ENCODE measurements around the gene CAMP. TPM values are rescaled to one million over a fixed set of nuclear protein-coding genes. Genes with fewer than 3 reads are reported as not detected.
"Not testable (repeated sequence)": the region's sequence is repeated elsewhere in the genome, so short reads cannot be mapped to it uniquely, and the experiment has no call there.

CAMP gene
- total RNA-seq, 1 donor from 2014 or later, result not detected

DNA sequence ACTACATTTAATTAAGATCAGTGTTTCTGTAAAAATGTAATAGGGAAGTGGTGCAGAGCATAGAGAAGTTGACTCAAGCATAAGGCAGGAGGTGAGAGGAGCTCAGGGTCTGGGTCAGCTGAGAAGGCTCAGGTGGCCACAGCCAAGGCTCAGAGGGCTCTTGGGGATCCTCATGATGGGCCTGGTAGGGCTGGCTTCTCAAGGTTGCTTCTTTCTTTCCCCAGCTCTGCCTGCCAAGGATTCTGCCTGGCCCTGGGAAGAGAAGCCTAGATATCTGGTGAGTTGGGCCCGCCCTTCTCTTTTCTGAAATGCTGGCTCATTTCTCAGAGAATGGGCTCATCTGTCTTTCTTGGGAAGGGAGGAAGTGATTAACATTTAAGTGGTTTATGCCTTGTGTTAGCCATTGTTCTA, 24.1 kb downstream of the CAMP start:
- no peak for DNase-seq (ENCODE audit: low spot score in 2 of 2)
- no peak for FAIRE-seq

DNA sequence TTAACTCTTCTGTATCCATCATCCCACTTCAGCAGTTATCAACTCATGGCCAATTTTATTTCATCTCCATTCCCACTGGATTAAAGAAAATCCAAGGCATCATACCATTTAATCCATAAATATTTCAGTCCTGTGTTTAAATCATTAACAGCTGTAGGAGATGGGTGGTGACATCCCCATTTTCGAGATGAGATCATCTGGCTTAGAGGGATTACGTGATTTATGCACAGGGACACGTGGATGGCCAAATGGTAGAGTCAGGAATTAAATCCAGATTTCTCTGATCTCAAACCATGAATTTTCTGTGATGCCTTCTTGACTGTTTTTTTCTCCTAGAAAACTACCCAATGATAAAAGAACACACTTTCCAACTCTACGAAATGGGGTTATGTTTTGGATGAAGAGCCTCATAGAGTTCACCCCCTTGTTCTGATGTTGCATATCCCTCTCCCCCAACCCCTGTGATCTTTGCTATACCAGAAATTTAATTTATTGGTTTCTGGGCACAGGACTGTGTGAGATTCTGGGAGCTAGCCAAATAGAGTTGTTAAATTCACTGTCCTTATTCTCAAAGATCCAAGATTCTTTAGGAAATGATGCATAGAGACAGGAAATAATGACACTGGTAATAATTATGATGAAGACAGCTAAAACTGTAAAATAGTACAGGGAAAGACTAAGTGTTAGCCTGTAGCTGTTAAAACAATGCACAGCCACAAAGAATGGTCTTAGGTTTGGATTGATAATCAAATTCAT, 25.0 kb downstream of the CAMP start:
- DNase-seq (ENCODE audit: low spot score in 2 of 2) (no peak), FAIRE-seq (no peak)

GRCh38 chr3:48256557-48256956, 33.3 kb downstream of the CAMP start:
- FAIRE-seq, result no peak
- no peak for DNase-seq (ENCODE audit: low spot score in 2 of 2)

DNA sequence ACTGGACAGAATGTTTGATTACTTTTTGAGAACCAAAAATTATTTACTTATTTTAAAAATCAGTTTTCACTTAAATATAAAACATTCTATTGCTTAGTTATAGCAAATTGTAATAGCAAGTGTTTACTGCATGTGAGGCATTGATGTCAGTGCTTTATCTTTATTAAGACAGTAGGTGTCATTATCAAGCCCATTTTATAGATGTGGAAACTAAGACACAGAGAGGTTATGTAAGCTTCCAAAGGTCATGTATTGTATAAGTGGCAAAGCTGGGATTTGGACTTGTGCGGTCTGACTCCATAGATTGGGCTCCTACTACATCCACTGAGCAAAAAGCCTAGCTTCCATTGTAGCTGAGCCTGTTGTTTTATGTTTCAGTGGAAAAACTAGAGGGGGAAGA, 35.2 kb downstream of the CAMP start:
- no peak for FAIRE-seq
- DNase-seq (ENCODE audit: low spot score in 2 of 2), result no peak

DNA sequence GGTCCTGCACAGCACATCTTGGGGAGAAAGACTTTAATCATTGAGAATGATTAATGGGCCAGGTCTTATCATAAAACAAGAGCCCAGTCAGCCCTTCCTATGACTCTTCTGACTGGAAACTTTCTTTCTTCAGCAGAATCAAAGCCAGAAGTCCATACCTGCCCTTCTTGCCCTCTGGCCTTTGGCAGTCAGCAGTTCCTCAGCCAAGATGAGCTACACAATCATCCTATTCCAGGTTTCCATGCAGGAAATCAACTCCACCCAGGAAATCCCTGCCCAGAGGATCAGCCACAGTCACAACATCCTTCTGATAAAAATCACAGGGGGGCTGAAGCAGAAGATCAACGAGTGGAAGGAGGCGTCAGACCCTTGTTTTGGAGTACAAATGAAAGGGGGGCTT, 44.5 kb downstream of the CAMP start:
- FAIRE-seq (no peak), DNase-seq (ENCODE audit: low spot score in 2 of 2) (no peak)

- no peak for DNase-seq (ENCODE audit: low spot score in 2 of 2)
- no peak for FAIRE-seq
These were observed 45.2 kb downstream of the CAMP start for GRCh38 chr3:48268381-48268935.

- FAIRE-seq (no peak), DNase-seq (ENCODE audit: low spot score in 2 of 2) (no peak)
These were observed 45.8 kb downstream of the CAMP start for GRCh38 chr3:48268936-48269561.

GRCh38 chr3:48269592-48269991, 46.3 kb downstream of the CAMP start:
- FAIRE-seq (no peak), DNase-seq (ENCODE audit: low spot score in 2 of 2) (no peak)

DNA sequence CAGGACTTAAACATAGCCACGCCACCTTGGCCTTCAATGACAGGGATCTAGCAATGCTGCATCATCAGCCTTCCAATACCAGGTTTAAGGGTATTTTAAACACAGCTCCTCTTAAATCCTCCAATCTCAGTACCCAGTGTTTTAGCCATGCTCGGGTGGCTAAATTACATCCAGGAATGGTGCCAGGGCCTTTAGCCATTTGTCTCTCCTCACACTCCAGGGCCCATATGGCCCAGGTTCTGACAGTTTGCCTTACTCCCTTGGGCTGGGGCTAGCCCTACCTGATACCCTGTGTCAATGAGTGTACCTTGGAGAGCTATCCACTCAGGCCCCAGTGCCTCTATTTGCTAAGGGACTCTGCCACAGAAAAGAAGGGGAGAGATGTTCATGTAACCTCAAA, 47.0 kb downstream of the CAMP start:
- FAIRE-seq (no peak), DNase-seq (ENCODE audit: low spot score in 2 of 2) (no peak)

DNA sequence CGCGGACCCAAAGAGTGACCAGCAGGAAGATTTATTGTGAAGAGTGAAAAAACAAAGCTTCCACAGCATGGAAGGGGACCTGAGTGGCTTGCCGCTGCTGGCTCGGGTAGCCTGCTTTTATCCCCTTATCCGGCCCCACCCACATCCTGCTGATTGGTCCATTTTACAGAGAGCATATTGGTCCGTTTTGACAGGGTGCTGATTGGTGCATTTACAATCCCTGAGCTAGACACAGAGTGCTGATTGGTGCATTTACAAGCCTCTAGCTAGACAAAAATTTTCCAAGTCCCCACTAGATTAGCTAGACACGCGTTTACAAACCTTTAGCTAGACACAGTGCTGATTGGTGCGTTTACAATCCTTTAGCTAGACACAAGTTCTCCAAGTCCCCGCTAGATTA, 47.9 kb downstream of the CAMP start:
- FAIRE-seq; DNase-seq (ENCODE audit: low spot score in 2 of 2): not testable (repeated sequence)

- DNase-seq (ENCODE audit: low spot score in 2 of 2) (no peak), FAIRE-seq (no peak)
These were observed 48.6 kb downstream of the CAMP start for GRCh38 chr3:48271763-48272498.

- no peak for FAIRE-seq
- peak; percentile 69 to 77 for DNase-seq (ENCODE audit: low spot score in 2 of 2)
These were observed 50.4 kb downstream of the CAMP start for GRCh38 chr3:48273594-48274211.

- DNase-seq (ENCODE audit: low spot score in 2 of 2) (no peak), FAIRE-seq (no peak)
These were observed 51.2 kb downstream of the CAMP start for GRCh38 chr3:48274452-48274851.

Small RNAs within 50 kb of the gene (small RNA-seq; reads per million reads assigned to genes)
- gene MIR4443 (1.9 reads per million, percentile 81 among the genes with 10 or more reads in this experiment), gene NDUFB1P1 (not detected), gene RNU7-128P (not detected)

Other genes starting within 250 kb of the CAMP start
- 258 TPM for gene MAP4, start 207.1 kb upstream of the CAMP start, total RNA-seq
- 4.5 TPM for gene CDC25A, start 35.1 kb upstream of the CAMP start, total RNA-seq
- gene ZNF589, start 17.6 kb downstream of the CAMP start, total RNA-seq, result 23.2 TPM
- gene NME6, start 77.9 kb downstream of the CAMP start, total RNA-seq, result 20.8 TPM
- not detected for gene SPINK8, start 110.2 kb downstream of the CAMP start, total RNA-seq
- gene FBXW12, start 148.7 kb downstream of the CAMP start, total RNA-seq, result 1.6 TPM
- gene PLXNB1, start 206.6 kb downstream of the CAMP start, total RNA-seq, result 32.2 TPM
- gene CCDC51, start 216.6 kb downstream of the CAMP start, total RNA-seq, result 12.6 TPM
- gene TMA7, start 216.8 kb downstream of the CAMP start, total RNA-seq, result 99.9 TPM
- gene ATRIP, start 223.2 kb downstream of the CAMP start, total RNA-seq, result 7.3 TPM